GM19438 (cell line): Measurements from ENCODE around the gene VAMP1.
"Not testable (repeated sequence)": the region's sequence is repeated elsewhere in the genome, so short reads cannot be mapped to it uniquely, and the experiment has no call there.

Source experiments
- ATAC-seq: cut with Tn5 transposase; IDR thresholded peaks from one replicate; pipeline ENCODE4 v1.9.1; 2021; ENCODE audit warnings: low read depth; ENCODE audit not compliant: unreplicated experiment

VAMP1 gene

GRCh38 chr12:6469609-6470374 lies 685 bp downstream of the VAMP1 start:
- no peak for ATAC-seq

GRCh38 chr12:6469092-6469491 lies 1.4 kb downstream of the VAMP1 start:
- ATAC-seq = no peak

GRCh38 chr12:6468283-6468575 lies 2.2 kb downstream of the VAMP1 start:
- no peak for ATAC-seq

- not testable (repeated sequence) for ATAC-seq
Observed at GRCh38 chr12:6467571-6468282, 2.8 kb downstream of the VAMP1 start.

GRCh38 chr12:6466751-6467150 lies 3.7 kb downstream of the VAMP1 start:
- ATAC-seq = not testable (repeated sequence)

- ATAC-seq = no peak
Observed at GRCh38 chr12:6466184-6466573, 4.3 kb downstream of the VAMP1 start.

GRCh38 chr12:6465467-6466183 lies 4.9 kb downstream of the VAMP1 start:
- ATAC-seq = no peak

- ATAC-seq = no peak
Observed at GRCh38 chr12:6464531-6464930, 5.9 kb downstream of the VAMP1 start.

GRCh38 chr12:6463858-6464257 lies 6.6 kb downstream of the VAMP1 start:
- no peak for ATAC-seq

GRCh38 chr12:6463216-6463615 lies 7.3 kb downstream of the VAMP1 start:
- no peak for ATAC-seq

- no peak for ATAC-seq
Observed at GRCh38 chr12:6462234-6462995, 8.1 kb downstream of the VAMP1 start.

GRCh38 chr12:6461401-6462233 lies 8.9 kb downstream of the VAMP1 start:
- ATAC-seq = peak; percentile 80

- no peak for ATAC-seq
Observed at GRCh38 chr12:6460751-6461371, 9.6 kb downstream of the VAMP1 start.

GRCh38 chr12:6459004-6459337 lies 11.5 kb downstream of the VAMP1 start:
- no peak for ATAC-seq

- ATAC-seq = no peak
Observed at GRCh38 chr12:6458281-6459003, 12.0 kb downstream of the VAMP1 start.

- ATAC-seq = no peak
Observed at GRCh38 chr12:6457220-6457945, 13.1 kb downstream of the VAMP1 start.

- ATAC-seq = no peak
Observed at GRCh38 chr12:6452944-6453630, 17.4 kb downstream of the VAMP1 start.
